GM13977 (cell line): Measurements from ENCODE around the gene LRRC32.
"Not testable (repeated sequence)": the region's sequence is repeated elsewhere in the genome, so short reads cannot be mapped to it uniquely, and the experiment has no call there.

Source experiments
- DNase-seq: peaks from one replicate; pipeline ENCODE4 v3.0.0; 2012; ENCODE audit warnings: low spot score
- in situ Hi-C: fragments of 300-500 bp; cut with MboI; formaldehyde crosslinking; loops from one replicate; pipeline ENCODE4 v1.12.0; 2022; ENCODE audit warnings: low sequenced_read_pairs, low pct_unique_long_range_greater_than_20kb, mixed read lengths, inconsistent platforms; ENCODE audit not compliant: unreplicated experiment
- TF ChIP-seq, protein P1 (sequence below): IDR thresholded peaks from 2 replicates; pipeline ENCODE4 v1.5.1; 2012; ENCODE audit warnings: mild to moderate bottlenecking, control low read depth; ENCODE audit not compliant: insufficient read depth; ENCODE audit errors: extremely low read depth, missing control alignments

The LRRC32 gene

DNA sequence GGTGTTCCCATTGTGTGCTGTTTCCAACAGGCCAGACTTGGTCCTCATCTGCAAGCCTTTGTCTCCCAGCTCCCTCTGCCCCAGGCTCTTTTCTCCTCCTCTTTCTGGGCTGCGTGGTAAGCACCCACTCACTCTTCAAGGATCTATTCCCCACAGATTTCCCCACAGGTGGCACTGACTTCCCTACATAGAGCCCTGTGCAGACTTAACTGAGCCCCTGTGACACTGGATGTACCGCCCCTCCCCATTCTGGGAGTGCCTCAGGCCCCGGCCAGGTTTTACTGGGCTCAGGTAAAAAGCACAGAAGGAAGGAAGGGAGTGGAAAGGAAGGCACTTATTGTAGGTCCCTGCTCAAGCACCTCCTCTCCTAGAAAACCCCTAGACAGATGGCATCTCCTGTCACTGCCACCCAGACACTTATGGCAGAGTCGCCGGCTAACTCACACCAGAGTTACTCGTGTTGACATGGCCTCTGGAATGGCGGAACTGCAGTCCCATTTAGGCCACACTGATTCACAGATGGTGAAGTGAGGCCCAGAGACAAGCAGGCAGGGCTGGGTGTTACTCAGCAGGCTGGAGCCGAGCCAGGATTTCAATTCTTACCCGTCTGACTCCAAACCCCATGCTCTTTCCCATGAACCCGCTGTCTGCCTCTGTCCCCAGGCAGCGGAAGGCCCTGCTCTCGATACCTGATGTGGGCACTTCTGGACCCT lies 47.2 kb downstream of the LRRC32 start:
- no peak for DNase-seq
- in situ Hi-C loops, result no loop called here
- TF ChIP-seq, protein P1, sequence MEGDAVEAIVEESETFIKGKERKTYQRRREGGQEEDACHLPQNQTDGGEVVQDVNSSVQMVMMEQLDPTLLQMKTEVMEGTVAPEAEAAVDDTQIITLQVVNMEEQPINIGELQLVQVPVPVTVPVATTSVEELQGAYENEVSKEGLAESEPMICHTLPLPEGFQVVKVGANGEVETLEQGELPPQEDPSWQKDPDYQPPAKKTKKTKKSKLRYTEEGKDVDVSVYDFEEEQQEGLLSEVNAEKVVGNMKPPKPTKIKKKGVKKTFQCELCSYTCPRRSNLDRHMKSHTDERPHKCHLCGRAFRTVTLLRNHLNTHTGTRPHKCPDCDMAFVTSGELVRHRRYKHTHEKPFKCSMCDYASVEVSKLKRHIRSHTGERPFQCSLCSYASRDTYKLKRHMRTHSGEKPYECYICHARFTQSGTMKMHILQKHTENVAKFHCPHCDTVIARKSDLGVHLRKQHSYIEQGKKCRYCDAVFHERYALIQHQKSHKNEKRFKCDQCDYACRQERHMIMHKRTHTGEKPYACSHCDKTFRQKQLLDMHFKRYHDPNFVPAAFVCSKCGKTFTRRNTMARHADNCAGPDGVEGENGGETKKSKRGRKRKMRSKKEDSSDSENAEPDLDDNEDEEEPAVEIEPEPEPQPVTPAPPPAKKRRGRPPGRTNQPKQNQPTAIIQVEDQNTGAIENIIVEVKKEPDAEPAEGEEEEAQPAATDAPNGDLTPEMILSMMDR, result no peak

DNA sequence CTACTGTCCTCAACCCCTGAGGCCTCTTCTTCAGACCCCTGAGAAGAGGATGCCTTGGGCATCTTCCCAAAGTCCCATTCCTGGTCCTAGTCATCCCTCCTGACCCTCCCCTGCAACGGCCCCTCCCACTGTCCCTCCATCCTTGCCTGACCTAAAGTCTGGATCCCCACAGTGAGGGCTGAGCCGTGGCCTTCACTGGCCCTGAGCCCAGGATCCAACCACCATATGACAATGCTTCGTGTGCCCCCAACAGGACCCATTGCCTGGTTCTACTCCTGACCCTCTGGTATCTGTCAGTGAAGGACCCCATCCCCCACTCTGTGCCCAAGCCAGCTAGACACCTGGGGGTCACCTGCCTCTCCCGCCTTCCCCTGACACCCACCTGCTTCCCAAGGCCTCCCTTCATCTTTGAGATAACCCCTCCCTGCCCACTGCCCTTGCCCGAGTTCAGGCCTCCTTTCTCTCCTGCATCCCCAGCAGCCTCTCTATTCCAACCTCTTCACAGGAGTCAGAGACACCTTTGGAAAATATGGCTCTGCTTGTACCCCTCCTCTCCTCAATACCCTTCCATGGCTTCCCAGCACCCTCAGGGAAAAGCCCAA lies 48.0 kb downstream of the LRRC32 start:
- DNase-seq, result no peak
- in situ Hi-C loops, result no loop called here
- TF ChIP-seq, protein P1, result no peak

DNA sequence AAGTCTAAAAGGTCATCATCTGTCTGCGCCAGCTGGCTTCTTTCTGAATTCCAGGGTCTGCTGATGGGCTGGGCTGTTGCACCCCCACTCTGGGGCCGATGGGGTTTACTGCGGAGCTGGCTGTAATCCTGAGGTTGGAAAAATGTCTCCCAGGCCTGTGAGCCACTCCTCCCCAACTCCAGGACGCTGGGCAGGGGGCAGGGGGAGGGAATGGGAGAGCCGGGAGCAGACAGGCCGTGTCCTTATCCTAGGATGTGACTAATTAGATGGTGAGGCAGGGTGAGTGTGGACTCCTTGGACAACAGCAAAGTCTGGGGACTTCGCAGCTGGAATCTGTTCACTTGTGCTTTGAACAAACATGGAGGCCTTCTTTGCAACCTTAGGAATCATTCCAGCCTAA lies 48.7 kb downstream of the LRRC32 start:
- no peak for DNase-seq
- TF ChIP-seq, protein P1, result no peak
- in situ Hi-C loops, result no loop called here

DNA sequence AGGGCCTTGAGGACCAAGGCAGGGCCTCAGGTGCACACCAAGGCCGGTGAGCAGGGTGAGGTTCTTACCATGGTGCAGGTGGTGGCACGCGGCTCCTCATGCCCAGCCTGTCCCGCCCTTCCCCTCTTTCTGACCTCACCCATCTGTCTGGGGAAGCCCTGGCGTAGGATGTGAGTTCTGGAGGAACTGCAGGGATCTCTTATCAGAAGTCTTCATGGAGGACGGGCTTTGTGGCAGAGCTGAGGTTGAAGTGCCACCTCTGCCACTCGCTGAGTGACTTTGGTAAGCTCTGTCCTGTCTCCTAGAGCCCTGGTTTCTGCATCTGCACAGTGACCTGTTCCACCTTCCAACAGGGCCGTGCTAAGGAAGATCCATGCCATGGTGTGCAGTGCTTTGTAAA lies 49.1 kb downstream of the LRRC32 start:
- DNase-seq, result no peak
- in situ Hi-C loops, result no loop called here
- TF ChIP-seq, protein P1, result no peak

DNA sequence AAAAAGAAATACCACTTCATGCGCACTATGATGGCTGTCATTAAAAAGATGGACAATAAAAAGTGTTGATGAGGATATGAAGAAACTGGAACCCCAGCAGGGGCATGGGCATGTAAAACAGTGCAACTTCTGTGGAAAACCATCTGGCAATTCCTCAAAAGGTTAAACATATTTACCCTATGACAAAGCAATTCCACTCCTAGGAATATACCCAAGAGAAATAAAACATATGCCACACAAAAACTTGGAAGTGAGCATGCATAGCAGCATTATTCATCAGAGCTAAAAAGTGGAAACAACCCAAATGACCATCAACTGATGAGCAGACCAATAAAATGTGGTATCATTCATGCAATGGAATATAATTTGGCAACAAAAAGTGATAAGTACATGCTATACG lies 50.1 kb downstream of the LRRC32 start:
- in situ Hi-C loops, result no loop called here
- no peak for DNase-seq
- TF ChIP-seq, protein P1, result no peak

DNA sequence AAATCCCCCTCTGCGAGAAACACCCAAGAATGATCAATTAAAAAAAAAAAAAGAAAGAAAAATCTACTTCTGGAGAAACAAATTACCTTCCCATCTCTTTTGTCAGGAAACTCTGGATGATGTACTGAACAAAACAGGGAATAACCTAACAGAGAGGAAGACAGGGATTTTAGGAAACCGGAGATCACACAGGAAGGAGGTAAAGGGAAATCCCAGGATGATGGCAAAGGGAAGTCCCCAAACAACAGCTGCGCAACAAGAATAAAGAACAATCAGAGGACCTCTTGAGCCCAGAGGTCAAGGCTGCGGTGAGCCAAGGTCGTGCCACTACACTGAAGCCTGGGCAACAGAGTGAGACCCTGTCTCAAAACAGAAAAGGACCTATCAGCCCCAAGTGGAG lies 50.7 kb downstream of the LRRC32 start:
- DNase-seq, in situ Hi-C loops: not testable (repeated sequence)

DNA sequence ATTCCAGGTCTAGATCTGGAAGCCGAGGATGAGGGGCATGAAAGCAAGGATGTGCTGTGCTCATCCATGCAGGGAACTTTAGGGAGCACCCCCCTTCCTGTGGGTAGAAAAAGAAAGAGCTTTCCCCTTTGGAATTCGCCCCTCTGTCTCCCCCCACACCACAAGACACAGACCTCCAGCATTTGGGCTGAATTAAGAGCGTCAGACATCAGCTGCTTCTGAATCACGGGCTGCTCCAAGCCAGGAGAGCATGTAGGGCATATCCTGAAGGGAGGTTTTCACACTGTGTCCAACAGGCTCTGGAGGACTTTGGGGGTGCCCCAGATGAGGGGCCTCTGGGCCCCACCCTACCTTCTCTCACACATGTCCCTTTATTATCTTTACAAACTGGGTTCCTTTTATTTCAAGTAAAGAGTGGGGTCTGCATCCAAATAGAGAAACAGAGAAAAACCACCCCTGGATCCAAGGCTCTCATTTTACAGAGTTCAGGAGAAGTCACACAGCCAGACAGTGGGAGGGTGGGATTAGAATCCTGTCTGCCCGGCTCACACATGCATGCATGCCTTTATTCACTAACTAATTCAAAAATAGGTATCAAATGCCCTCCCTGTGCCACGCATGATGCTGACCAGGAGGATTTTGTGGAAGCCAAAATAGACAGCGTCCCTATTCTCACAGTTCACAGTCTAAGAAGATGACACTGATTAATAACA lies 52.8 kb downstream of the LRRC32 start:
- DNase-seq, result no peak
- in situ Hi-C loops, result no loop called here
- TF ChIP-seq, protein P1, result no peak
